Upper lobe of left lung (tissue), 4 donors: ENCODE data around the gene ASPDH.

Experiments used
- CTCF ChIP-seq, 6 experiments: fragments of 450-650 bp in 4 of 6; fragments of 200-600 bp in 2 of 6; sonication (generic) in 2 of 6; IDR thresholded peaks; one replicate each; pipeline ENCODE4 v1.5.1; 2016 to 2019; ENCODE audit warnings: antibody characterized with exemption in 6 of 6
- EP300 ChIP-seq, 4 donors: sonication (generic); formaldehyde crosslinking; IDR thresholded peaks; one replicate each; pipeline ENCODE4 v1.5.1; 2017; ENCODE audit warnings: antibody characterized with exemption in 4 of 4, control low read depth in 2 of 4
- POLR2A ChIP-seq, 4 donors: fragments of 450-650 bp; IDR thresholded peaks; one replicate each; pipeline ENCODE4 v1.5.1; 2016 to 2017; ENCODE audit warnings: antibody characterized with exemption in 4 of 4, mild to moderate bottlenecking in 2 of 4
- POLR2AphosphoS5 ChIP-seq, 2 donors: sonication (generic); formaldehyde crosslinking; IDR thresholded peaks; one replicate each; pipeline ENCODE4 v1.5.1; 2017; ENCODE audit warnings: antibody characterized with exemption in 2 of 2

- no peak for TF ChIP-seq EP300 (IDR thresholded peaks at IDR 0.05)
- TF ChIP-seq POLR2A (IDR thresholded peaks at IDR 0.05): no peak
- no peak for TF ChIP-seq CTCF (IDR thresholded peaks at IDR 0.05)
- TF ChIP-seq POLR2AphosphoS5 (IDR thresholded peaks at IDR 0.05): no peak
Measured at GRCh38 chr19:50477751-50478515, 35.8 kb downstream of the ASPDH start.
